NCI-H82 (cell line): ENCODE measurements around the gene ZNF549.
"Not testable (repeated sequence)": the region's sequence is repeated elsewhere in the genome, so short reads cannot be mapped to it uniquely, and the experiment has no call there.

Experiments used
- DNase-seq: peaks from one replicate; lab custom pipeline; 2025; lab: John Stamatoyannopoulos, UW

The ZNF549 gene

GRCh38 chr19:57527136-57527881, at the start of gene ZNF549:
Gene ZNF549 (plus strand): TSS chr19:57527356. CDS start chr19:57527574, 218 bp downstream.
- DNase-seq: peak; percentile 96

DNA sequence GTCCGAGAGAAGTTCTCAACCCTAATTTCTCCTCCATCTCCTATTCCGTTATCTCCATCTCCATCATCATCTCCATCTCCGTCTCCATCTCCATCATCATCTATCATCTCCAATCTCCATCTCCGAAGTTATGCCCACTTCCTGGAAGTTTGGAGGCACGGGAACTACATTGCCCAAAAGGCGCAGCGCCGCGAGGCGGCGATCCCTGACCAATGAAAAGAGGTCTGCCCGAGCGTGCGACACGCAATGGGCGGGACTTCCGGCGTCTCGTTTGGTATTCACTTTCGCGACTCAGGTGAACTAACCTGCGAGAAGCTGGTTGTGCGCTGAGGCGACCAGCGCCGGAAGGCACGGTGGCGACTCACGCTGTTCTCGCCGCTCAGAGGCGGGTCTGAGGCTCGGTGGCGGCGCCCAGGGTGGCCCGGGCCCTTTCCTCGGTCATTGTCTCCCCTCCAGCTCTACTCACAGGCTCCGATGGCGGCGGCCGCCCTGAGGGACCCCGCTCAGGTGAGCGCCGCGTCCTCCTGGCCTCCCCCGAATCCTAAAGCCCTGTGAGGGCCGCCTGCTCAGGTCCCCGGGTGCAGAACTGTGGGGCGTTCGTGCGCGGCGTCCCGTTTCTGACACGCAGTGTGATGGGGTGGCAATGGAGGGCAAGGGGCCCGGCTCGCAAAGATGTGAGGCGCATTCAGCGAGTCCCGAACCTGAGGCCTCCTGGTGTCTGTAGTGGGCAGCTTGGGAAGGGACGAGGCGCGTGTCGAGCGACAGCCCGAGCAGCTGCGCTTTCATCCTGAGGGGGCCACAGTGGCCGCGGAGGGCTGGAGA, 39.5 kb upstream of the ZNF549 start, which contains the start of gene ZNF419:
Gene ZNF419, plus strand, starts transcription at position 274 of the 822 bp plus-strand sequence. Its CDS starts 201 bp downstream, at position 475.
- DNase-seq: peak; percentile 91

DNA sequence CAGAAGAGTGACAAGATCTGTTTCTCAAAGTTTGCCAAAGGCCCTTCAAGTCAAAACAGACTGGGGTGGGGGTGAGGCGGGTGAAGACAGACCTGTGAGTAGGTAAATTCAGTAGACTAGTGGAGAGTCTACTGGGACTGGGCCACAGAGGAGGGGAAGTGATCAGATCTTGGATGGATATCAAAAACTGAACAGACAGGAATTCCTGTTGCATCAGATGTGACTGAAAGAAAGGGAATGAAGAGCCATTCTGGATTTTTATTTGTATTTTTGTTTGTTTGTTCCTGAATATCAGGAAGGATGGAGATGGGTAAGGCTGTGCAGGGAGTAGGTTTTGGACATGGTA, 38.9 kb upstream of the ZNF549 start:
- not testable (repeated sequence) for DNase-seq

GRCh38 chr19:57499332-57499679, 27.9 kb upstream of the ZNF549 start:
- not testable (repeated sequence) for DNase-seq

GRCh38 chr19:57499680-57500395, 27.3 kb upstream of the ZNF549 start, which contains the start of gene ZNF773:
Gene ZNF773 (plus strand): TSS chr19:57499938. CDS start chr19:57500081, 143 bp downstream.
- peak; percentile 97 for DNase-seq

GRCh38 chr19:57500400-57500799, 26.8 kb upstream of the ZNF549 start:
- DNase-seq: not testable (repeated sequence)

- no peak for DNase-seq
These were observed 21.0 kb upstream of the ZNF549 start for GRCh38 chr19:57506163-57506562.

DNA sequence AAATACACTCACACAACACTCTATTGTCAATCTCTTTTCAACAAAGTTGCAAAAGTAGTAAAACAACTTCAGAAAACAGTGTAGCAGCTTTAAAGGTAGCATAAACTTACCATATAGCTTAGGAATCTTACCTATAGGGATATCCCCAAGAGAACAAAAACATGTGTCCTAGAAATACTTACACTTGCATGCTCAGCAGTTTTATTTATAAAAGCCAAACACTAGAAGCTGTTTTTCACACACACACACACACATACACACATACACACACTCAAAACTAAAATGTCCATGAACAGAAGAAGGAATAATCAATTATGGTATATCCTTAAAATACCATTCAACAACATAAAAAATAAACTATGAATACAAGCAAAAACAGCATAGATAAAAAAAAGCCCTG, 15.7 kb upstream of the ZNF549 start:
- no peak for DNase-seq

DNA sequence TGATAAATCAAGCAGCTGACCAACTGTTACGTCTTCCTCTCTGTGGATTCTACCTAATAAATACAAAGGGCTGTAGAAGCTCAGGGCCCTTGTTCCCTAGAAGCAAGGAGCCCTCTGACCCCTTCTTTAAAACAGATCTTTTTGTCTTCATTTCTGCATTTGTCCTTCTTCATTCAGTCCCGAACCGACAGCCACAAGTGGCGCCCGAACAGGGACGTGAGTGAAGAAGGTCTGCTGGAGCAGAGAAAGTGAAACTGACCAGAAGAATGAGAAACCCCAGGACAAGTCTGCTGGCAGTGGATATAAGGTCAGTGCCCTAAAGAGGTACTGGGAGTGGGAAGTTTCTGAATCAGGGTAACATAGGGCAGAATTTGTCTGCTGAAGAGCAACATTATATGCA, 14.3 kb upstream of the ZNF549 start:
- no peak for DNase-seq

DNA sequence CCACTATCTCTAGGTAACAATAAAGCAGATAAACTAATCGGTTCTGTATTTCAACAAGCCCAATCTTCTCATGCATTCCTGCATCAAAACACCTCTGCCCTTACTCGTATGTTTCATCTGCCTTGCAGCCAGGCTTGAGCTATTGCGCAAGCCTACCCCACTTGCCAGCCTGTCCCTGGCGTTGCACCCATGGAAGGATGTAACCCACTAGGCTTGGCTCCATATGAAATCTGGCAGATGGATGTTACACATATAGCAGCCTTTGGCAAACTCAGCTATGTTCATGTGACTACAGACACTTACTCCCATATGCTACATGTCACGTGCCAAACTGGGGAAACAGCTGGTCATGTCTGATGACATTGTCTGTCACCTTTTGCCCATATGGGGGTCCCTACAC, 11.9 kb upstream of the ZNF549 start:
- DNase-seq: no peak

DNA sequence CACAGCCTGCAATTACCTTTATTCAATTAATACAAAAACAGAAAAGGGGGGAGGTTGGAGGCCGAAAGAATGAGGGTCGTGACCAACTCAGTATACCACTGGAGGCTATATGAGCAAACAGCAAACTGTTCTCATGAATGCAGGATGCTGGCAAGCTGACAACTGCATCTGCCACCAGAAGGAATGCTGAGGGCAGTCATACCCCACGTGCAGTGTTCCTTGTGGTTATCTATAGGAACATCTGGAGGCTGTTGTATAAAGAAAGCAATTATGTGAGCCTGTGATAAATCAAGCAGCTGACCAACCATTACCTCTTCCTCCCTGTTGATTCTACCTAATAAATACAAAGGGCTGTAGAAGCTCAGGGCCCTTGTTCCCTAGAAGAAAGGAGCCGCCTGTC, 9.1 kb upstream of the ZNF549 start:
- not testable (repeated sequence) for DNase-seq

DNA sequence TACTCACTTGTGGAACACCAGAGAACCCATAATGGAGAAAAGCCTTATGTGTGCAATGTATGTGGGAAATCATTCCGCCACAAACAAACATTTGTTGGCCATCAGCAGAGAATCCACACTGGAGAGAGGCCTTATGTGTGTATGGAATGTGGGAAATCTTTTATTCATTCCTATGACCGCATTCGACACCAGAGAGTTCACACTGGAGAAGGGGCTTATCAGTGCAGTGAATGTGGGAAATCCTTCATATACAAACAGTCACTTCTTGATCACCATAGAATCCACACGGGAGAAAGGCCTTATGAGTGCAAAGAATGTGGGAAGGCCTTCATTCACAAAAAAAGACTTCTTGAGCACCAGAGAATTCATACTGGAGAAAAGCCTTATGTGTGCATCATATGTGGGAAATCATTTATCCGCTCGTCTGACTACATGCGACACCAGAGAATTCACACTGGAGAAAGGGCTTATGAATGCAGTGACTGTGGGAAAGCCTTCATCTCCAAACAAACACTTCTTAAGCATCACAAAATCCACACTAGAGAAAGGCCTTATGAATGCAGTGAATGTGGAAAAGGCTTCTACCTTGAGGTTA, 10.9 kb downstream of the ZNF549 start:
- no peak for DNase-seq

DNA sequence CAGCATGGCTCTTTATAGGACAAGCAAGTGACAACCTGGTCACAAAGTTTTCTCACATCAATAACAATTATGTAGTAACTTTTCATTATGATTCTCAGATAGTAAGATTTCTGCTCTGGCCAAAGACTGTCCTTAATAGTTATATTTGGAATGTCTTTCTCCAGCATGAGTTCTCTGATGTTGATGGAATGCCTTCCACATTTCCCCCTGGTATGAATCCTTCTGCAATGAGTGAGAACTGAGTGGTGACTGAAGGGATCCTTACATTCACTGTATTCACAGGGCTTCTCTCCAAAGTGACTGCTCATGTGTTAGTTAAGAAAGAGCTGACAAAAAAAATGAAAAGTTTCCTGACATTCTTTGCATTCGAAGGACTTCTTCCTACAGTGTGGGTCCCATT, 19.4 kb downstream of the ZNF549 start:
- no peak for DNase-seq

- no peak for DNase-seq
These were observed 25.3 kb downstream of the ZNF549 start for GRCh38 chr19:57552432-57552831.

GRCh38 chr19:57557659-57558058, 30.5 kb downstream of the ZNF549 start:
- no peak for DNase-seq

GRCh38 chr19:57558525-57558924, 31.4 kb downstream of the ZNF549 start:
- peak; percentile 9 for DNase-seq

DNA sequence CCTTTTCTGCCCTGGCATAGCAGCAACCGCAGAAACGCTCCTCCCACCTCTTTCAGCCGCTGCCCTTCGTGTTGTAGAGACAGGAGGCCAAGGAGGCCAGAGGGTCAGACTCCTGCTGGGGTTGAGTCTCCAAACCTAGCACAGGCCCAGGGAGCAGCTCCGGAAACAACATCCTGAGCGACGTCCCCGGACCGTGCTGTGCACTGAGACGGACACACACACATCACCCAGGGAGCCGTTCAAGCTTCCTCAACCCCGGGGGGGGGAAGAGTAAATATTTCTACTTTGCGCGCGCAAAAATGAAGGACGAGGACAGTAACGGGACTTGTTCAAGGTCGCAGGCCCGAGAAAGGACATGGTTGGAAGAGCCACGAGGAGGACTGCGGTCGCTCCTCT, 31.9 kb downstream of the ZNF549 start:
- DNase-seq: peak; percentile 36

GRCh38 chr19:57559404-57560025, 32.4 kb downstream of the ZNF549 start, which contains the start of gene ZNF550:
Gene ZNF550 (minus strand): TSS chr19:57559863. CDS start chr19:57559682, 181 bp downstream.
- peak; percentile 90 for DNase-seq

GRCh38 chr19:57560049-57560491, 32.9 kb downstream of the ZNF549 start:
- no peak for DNase-seq

GRCh38 chr19:57563547-57563946, 36.4 kb downstream of the ZNF549 start:
- no peak for DNase-seq
